ENCODE measurements around the gene DNA2. TPM values are rescaled to one million over a fixed set of nuclear protein-coding genes. Genes with fewer than 3 reads are reported as not detected.
"Not testable (repeated sequence)": the region's sequence is repeated elsewhere in the genome, so short reads cannot be mapped to it uniquely, and the experiment has no call there.

DNA2 gene
- total and polyA plus RNA-seq, 7 experiments from 2014 or later: 0.40 to 40.2 (median 5.2) TPM

GRCh38 chr10:68462536-68462935 is 9.2 kb downstream of the DNA2 start:
- no peaks in the 10 kb centered on the region for H3K36me3 ChIP-seq (ENCODE audit: control insufficient read depth in 2 of 3, insufficient read depth in 3 of 3, low read length in 3 of 3)
- H3K27me3 Mint-ChIP-seq: no peaks in the 10 kb centered on the region
- intact Hi-C loops (cut with micrococcal nuclease): no loop called here
- no peak overlapping the region for H3K4me3 ChIP-seq (ENCODE audit: low read length)
- ATAC-seq (no peak), DNase-seq (no peak)
- H3K4me1 ChIP-seq (ENCODE audit: control insufficient read depth in 2 of 2, insufficient read depth in 2 of 2, low read length in 2 of 2): no peaks in the 10 kb centered on the region
- ChIA-PET CTCF (no interaction called here), POLR2A (interaction anchor here (0.6 kb wide), 1 partner anchor 141 kb away, joined by 3 read pairs; no protein-coding TSS in a partner anchor)
- H3K4me3 Mint-ChIP-seq: no peak overlapping the region
- H3K27ac ChIP-seq (ENCODE audit: low read depth, low read length): no peak overlapping the region
- H3K36me3 Mint-ChIP-seq: peaks cover 4 to 24% (median 7%) of the 10 kb centered on the region in 5 donors
- no peaks in the 10 kb centered on the region for H3K9me3 ChIP-seq (ENCODE audit: control insufficient read depth in 2 of 3, low read length in 3 of 3)
- H3K27ac Mint-ChIP-seq: peak overlapping the region in 1 of 9 donors; percentile 36
- no peaks in the 10 kb centered on the region for H3K9me3 Mint-ChIP-seq
- no peaks in the 10 kb centered on the region for H3K27me3 ChIP-seq (ENCODE audit: control insufficient read depth in 2 of 2, insufficient read depth in 2 of 2, low read length in 2 of 2)
- H3K4me1 Mint-ChIP-seq: peaks cover 0 to 7% (median 0%) of the 10 kb centered on the region in 7 donors

DNA sequence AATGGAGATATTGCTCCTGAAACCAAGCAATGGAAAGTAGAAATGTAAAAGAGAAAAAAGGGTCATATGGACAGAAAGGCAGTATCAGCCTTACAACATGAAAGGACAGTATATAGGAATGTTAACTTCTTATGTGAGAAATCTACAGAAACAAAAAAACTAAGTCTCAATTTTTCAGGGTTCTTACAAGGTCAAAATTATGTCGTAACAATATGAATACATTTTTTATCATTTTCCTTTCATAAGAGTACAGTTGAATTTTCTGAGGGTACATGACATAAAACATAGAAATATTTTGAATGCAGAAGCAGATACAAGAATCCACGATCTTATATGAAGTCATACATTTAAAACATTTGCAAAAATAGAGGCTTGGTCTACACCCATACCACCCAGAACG is 10.7 kb downstream of the DNA2 start:
- peaks cover 6 to 27% (median 11%) of the 10 kb centered on the region in 5 donors for H3K36me3 Mint-ChIP-seq
- Histone ChIP-seq H3K4me3 (ENCODE audit: low read length) (no peak overlapping the region), H3K27me3 (ENCODE audit: control insufficient read depth in 2 of 2, insufficient read depth in 2 of 2, low read length in 2 of 2) (no peaks in the 10 kb centered on the region), H3K9me3 (ENCODE audit: control insufficient read depth in 2 of 3, low read length in 3 of 3) (no peaks in the 10 kb centered on the region), H3K36me3 (ENCODE audit: control insufficient read depth in 2 of 3, insufficient read depth in 3 of 3, low read length in 3 of 3) (no peaks in the 10 kb centered on the region), H3K4me1 (ENCODE audit: control insufficient read depth in 2 of 2, insufficient read depth in 2 of 2, low read length in 2 of 2) (no peaks in the 10 kb centered on the region), H3K27ac (ENCODE audit: low read depth, low read length) (no peak overlapping the region)
- DNase-seq: no peak
- no peaks in the 10 kb centered on the region for H3K27me3 Mint-ChIP-seq
- ChIA-PET CTCF (no interaction called here), POLR2A (no interaction called here)
- no peaks in the 10 kb centered on the region for H3K9me3 Mint-ChIP-seq
- no peak overlapping the region for H3K27ac Mint-ChIP-seq
- no peak overlapping the region for H3K4me3 Mint-ChIP-seq
- ATAC-seq: no peak
- intact Hi-C loops (cut with micrococcal nuclease): no loop called here
- peaks cover 0 to 7% (median 0%) of the 10 kb centered on the region in 7 donors for H3K4me1 Mint-ChIP-seq

GRCh38 chr10:68449698-68450097 is 22.1 kb downstream of the DNA2 start:
- peaks cover 3 to 17% (median 10%) of the 10 kb centered on the region in 5 donors for H3K36me3 Mint-ChIP-seq

GRCh38 chr10:68446179-68446578 is 25.6 kb downstream of the DNA2 start:
- Mint-ChIP-seq H3K27me3 (no peaks in the 10 kb centered on the region), H3K27ac (no peak overlapping the region), H3K4me1 (no peaks in the 10 kb centered on the region), H3K9me3 (peaks cover 0 to 1% (median 0%) of the 10 kb centered on the region in 11 donors), H3K36me3 (peaks cover 0 to 12% (median 5%) of the 10 kb centered on the region in 5 donors), H3K4me3 (no peak overlapping the region)
- no peak for DNase-seq
- Histone ChIP-seq H3K4me1 (ENCODE audit: control insufficient read depth in 2 of 2, insufficient read depth in 2 of 2, low read length in 2 of 2) (no peaks in the 10 kb centered on the region), H3K4me3 (ENCODE audit: low read length) (no peak overlapping the region), H3K9me3 (ENCODE audit: control insufficient read depth in 2 of 3, low read length in 3 of 3) (no peaks in the 10 kb centered on the region), H3K27me3 (ENCODE audit: control insufficient read depth in 2 of 2, insufficient read depth in 2 of 2, low read length in 2 of 2) (no peaks in the 10 kb centered on the region), H3K36me3 (ENCODE audit: control insufficient read depth in 2 of 3, insufficient read depth in 3 of 3, low read length in 3 of 3) (no peaks in the 10 kb centered on the region), H3K27ac (ENCODE audit: low read depth, low read length) (no peak overlapping the region)
- CTCF ChIA-PET: no interaction called here
- POLR2A ChIA-PET: interaction anchor here (0.6 kb wide), 1 partner anchor 14 kb away, joined by 3 read pairs; no protein-coding TSS in a partner anchor
- ATAC-seq: no peak
- intact Hi-C loops (cut with micrococcal nuclease): no loop called here

More at GRCh38 chr10:68449698-68450097, 22.1 kb downstream of the DNA2 start:
- H3K4me3 ChIP-seq (ENCODE audit: low read length); H3K27me3 ChIP-seq (ENCODE audit: control insufficient read depth in 2 of 2, insufficient read depth in 2 of 2, low read length in 2 of 2); H3K27ac Mint-ChIP-seq; CTCF ChIA-PET; ATAC-seq; H3K36me3 ChIP-seq (ENCODE audit: control insufficient read depth in 2 of 3, insufficient read depth in 3 of 3, low read length in 3 of 3); H3K4me1 ChIP-seq (ENCODE audit: control insufficient read depth in 2 of 2, insufficient read depth in 2 of 2, low read length in 2 of 2); H3K9me3 ChIP-seq (ENCODE audit: control insufficient read depth in 2 of 3, low read length in 3 of 3); DNase-seq; H3K4me3 Mint-ChIP-seq; H3K4me1 Mint-ChIP-seq; POLR2A ChIA-PET; H3K27me3 Mint-ChIP-seq; H3K27ac ChIP-seq (ENCODE audit: low read depth, low read length); intact Hi-C loops (cut with micrococcal nuclease); H3K9me3 Mint-ChIP-seq: not testable (repeated sequence)

- Histone ChIP-seq H3K36me3 (ENCODE audit: control insufficient read depth in 2 of 3, insufficient read depth in 3 of 3, low read length in 3 of 3) (no peaks in the 10 kb centered on the region), H3K4me1 (ENCODE audit: control insufficient read depth in 2 of 2, insufficient read depth in 2 of 2, low read length in 2 of 2) (no peaks in the 10 kb centered on the region), H3K27ac (ENCODE audit: low read depth, low read length) (no peak overlapping the region), H3K9me3 (ENCODE audit: control insufficient read depth in 2 of 3, low read length in 3 of 3) (no peaks in the 10 kb centered on the region), H3K4me3 (ENCODE audit: low read length) (no peak overlapping the region), H3K27me3 (ENCODE audit: control insufficient read depth in 2 of 2, insufficient read depth in 2 of 2, low read length in 2 of 2) (no peaks in the 10 kb centered on the region)
- Mint-ChIP-seq H3K9me3 (peaks cover 0 to 1% (median 0%) of the 10 kb centered on the region in 11 donors), H3K27ac (no peak overlapping the region), H3K4me3 (no peak overlapping the region), H3K27me3 (no peaks in the 10 kb centered on the region), H3K4me1 (no peaks in the 10 kb centered on the region), H3K36me3 (peaks cover 0 to 8% (median 0%) of the 10 kb centered on the region in 5 donors)
- intact Hi-C loops (cut with micrococcal nuclease): no loop called here
- DNase-seq (no peak), ATAC-seq (no peak)
- POLR2A ChIA-PET: interaction anchor here (0.6 kb wide), 2 partner anchors 124 to 461 kb away, joined by 3 read pairs; no protein-coding TSS in a partner anchor
- CTCF ChIA-PET: no interaction called here
Observed at GRCh38 chr10:68442971-68443370, 28.8 kb downstream of the DNA2 start.

GRCh38 chr10:68440898-68441297 is 30.9 kb downstream of the DNA2 start:
- no peak overlapping the region for H3K27ac Mint-ChIP-seq
- Histone ChIP-seq H3K27me3 (ENCODE audit: control insufficient read depth in 2 of 2, insufficient read depth in 2 of 2, low read length in 2 of 2) (no peaks in the 10 kb centered on the region), H3K4me3 (ENCODE audit: low read length) (no peak overlapping the region), H3K36me3 (ENCODE audit: control insufficient read depth in 2 of 3, insufficient read depth in 3 of 3, low read length in 3 of 3) (no peaks in the 10 kb centered on the region), H3K9me3 (ENCODE audit: control insufficient read depth in 2 of 3, low read length in 3 of 3) (no peaks in the 10 kb centered on the region), H3K27ac (ENCODE audit: low read depth, low read length) (no peak overlapping the region), H3K4me1 (ENCODE audit: control insufficient read depth in 2 of 2, insufficient read depth in 2 of 2, low read length in 2 of 2) (no peaks in the 10 kb centered on the region)
- ChIA-PET POLR2A (no interaction called here), CTCF (no interaction called here)
- H3K27me3 Mint-ChIP-seq: no peaks in the 10 kb centered on the region
- H3K4me1 Mint-ChIP-seq: peaks cover 0 to 4% (median 0%) of the 10 kb centered on the region in 7 donors
- H3K9me3 Mint-ChIP-seq: no peaks in the 10 kb centered on the region
- intact Hi-C loops (cut with micrococcal nuclease): no loop called here
- DNase-seq: no peak
- peaks cover 0 to 7% (median 4%) of the 10 kb centered on the region in 5 donors for H3K36me3 Mint-ChIP-seq
- ATAC-seq: no peak
- H3K4me3 Mint-ChIP-seq: no peak overlapping the region

- H3K9me3 ChIP-seq (ENCODE audit: control insufficient read depth in 2 of 3, low read length in 3 of 3): no peaks in the 10 kb centered on the region
- no peaks in the 10 kb centered on the region for H3K9me3 Mint-ChIP-seq
- H3K4me3 Mint-ChIP-seq: no peak overlapping the region
- H3K27ac Mint-ChIP-seq: peak overlapping the region in 1 of 9 donors; percentile 40
- no peak overlapping the region for H3K27ac ChIP-seq (ENCODE audit: low read depth, low read length)
- no peaks in the 10 kb centered on the region for H3K4me1 ChIP-seq (ENCODE audit: control insufficient read depth in 2 of 2, insufficient read depth in 2 of 2, low read length in 2 of 2)
- CTCF ChIA-PET: no interaction called here
- H3K36me3 ChIP-seq (ENCODE audit: control insufficient read depth in 2 of 3, insufficient read depth in 3 of 3, low read length in 3 of 3): no peaks in the 10 kb centered on the region
- H3K36me3 Mint-ChIP-seq: peaks cover 0 to 7% (median 5%) of the 10 kb centered on the region in 5 donors
- DNase-seq (no peak), ATAC-seq (peak; percentile 31)
- no peaks in the 10 kb centered on the region for H3K27me3 ChIP-seq (ENCODE audit: control insufficient read depth in 2 of 2, insufficient read depth in 2 of 2, low read length in 2 of 2)
- POLR2A ChIA-PET: no interaction called here
- no peak overlapping the region for H3K4me3 ChIP-seq (ENCODE audit: low read length)
- no peaks in the 10 kb centered on the region for H3K27me3 Mint-ChIP-seq
- intact Hi-C loops (cut with micrococcal nuclease): no loop called here
- peaks cover 0 to 4% (median 0%) of the 10 kb centered on the region in 7 donors for H3K4me1 Mint-ChIP-seq
Observed at GRCh38 chr10:68435803-68436202, 36.0 kb downstream of the DNA2 start.

Measured in naive thymus-derived CD4-positive, alpha-beta T cell (primary cell).